MM.1S (cell line): ENCODE results near the gene PARP11.

Source experiments
- DNase-seq: peaks from one replicate; pipeline ENCODE4 v3.0.0-alpha.2; 2015
- H2AFZ ChIP-seq: fragments of 300-600 bp; sonication (generic); 2 replicates; pipeline ENCODE4 v1.6.0; 2016; ENCODE audit warnings: antibody characterized with exemption, low read length
- H3F3A ChIP-seq: fragments of 300-600 bp; sonication (generic); 2 replicates; pipeline ENCODE4 v1.6.1; 2016; ENCODE audit warnings: mild to moderate bottlenecking, antibody characterized with exemption, low read length, moderate library complexity, mixed read lengths; ENCODE audit not compliant: insufficient read depth
- H3K27ac ChIP-seq: fragments of 300-600 bp; sonication (generic); 2 replicates; pipeline ENCODE4 v1.5.1; 2016; ENCODE audit warnings: mild to moderate bottlenecking, low read length
- H3K27me3 ChIP-seq: fragments of 300-600 bp; sonication (generic); replicated peaks from 2 replicates; pipeline ENCODE4 v1.6.0; 2016; ENCODE audit warnings: low read length; ENCODE audit not compliant: insufficient read depth
- H3K36me3 ChIP-seq: fragments of 300-600 bp; sonication (generic); replicated peaks from 2 replicates; pipeline ENCODE4 v1.6.1; 2016; ENCODE audit warnings: mild to moderate bottlenecking, low read length, mixed read lengths; ENCODE audit not compliant: insufficient read depth
- H3K4me1 ChIP-seq: fragments of 300-600 bp; sonication (generic); 2 replicates; pipeline ENCODE4 v1.6.1; 2016; ENCODE audit warnings: low read length, mixed read lengths
- H3K4me2 ChIP-seq: fragments of 300-600 bp; sonication (generic); 2 replicates; pipeline ENCODE4 v1.6.0; 2016; ENCODE audit warnings: low read depth, low read length
- H3K4me3 ChIP-seq: fragments of 300-600 bp; sonication (generic); 2 replicates; pipeline ENCODE4 v1.5.1; 2016; ENCODE audit warnings: low read length, mixed read lengths
- H3K79me2 ChIP-seq: fragments of 300-600 bp; sonication (generic); 2 replicates; pipeline ENCODE4 v1.6.1; 2016; ENCODE audit warnings: mixed run types, low read length, mixed read lengths
- H3K9ac ChIP-seq: fragments of 300-600 bp; sonication (generic); 2 replicates; pipeline ENCODE4 v1.6.1; 2016; ENCODE audit warnings: low read length, mixed read lengths
- H3K9me2 ChIP-seq: fragments of 300-600 bp; sonication (generic); replicated peaks from 2 replicates; pipeline ENCODE4 v1.6.1; 2016; ENCODE audit warnings: mild to moderate bottlenecking, low read length, mixed read lengths; ENCODE audit not compliant: insufficient read depth
- H3K9me3 ChIP-seq: fragments of 300-600 bp; sonication (generic); replicated peaks from 2 replicates; pipeline ENCODE4 v1.6.1; 2016; ENCODE audit warnings: mild to moderate bottlenecking, low read length, mixed read lengths; ENCODE audit not compliant: insufficient read depth
- H4K20me1 ChIP-seq: fragments of 300-600 bp; sonication (generic); 2 replicates; pipeline ENCODE4 v1.6.1; 2016; ENCODE audit warnings: mild to moderate bottlenecking, low read length, moderate library complexity, mixed read lengths; ENCODE audit not compliant: insufficient read depth
- EZH2 ChIP-seq: fragments of 300-600 bp; sonication (generic); optimal IDR thresholded peaks from 2 replicates; pipeline ENCODE3; 2017; ENCODE audit warnings: low read depth, mild to moderate bottlenecking, antibody characterized with exemption, low read length, mixed read lengths
- EZH2phosphoT487 ChIP-seq: fragments of 300-600 bp; sonication (generic); IDR thresholded peaks from 2 replicates; pipeline ENCODE4 v1.6.1; 2018; ENCODE audit warnings: antibody characterized with exemption, low read length
- TF ChIP-seq, protein P1 (sequence below): fragments of 300-600 bp; sonication (generic); IDR thresholded peaks from 2 replicates; pipeline ENCODE4 v1.5.1; 2016; ENCODE audit warnings: antibody characterized with exemption, low read length, mixed read lengths

The PARP11 gene

DNA sequence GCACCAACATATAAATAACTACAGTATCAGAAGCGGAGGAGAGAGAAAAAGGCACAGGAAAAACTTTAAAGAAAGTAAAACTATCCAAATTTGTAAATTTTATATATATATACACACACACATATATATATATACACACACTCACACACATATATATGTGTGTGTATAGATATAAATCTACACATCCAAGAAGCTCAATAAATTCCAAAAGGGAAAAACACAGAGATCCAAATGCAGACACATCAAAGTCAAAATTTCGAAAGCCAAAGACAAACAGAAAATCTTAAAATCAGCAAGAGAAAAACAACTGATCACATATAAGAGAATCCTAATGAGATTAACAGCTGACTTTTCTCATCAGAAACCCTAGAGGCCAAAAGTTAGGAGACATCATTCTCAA is 37.3 kb downstream of the PARP11 start:
- no peak for DNase-seq
- H3F3A ChIP-seq = no peaks in the 10 kb centered on the region
- no peak overlapping the region for H3K9ac ChIP-seq
- H3K27ac ChIP-seq = no peak overlapping the region
- no peaks in the 10 kb centered on the region for H4K20me1 ChIP-seq
- H2AFZ ChIP-seq = no peak overlapping the region
- H3K36me3 ChIP-seq = no peaks in the 10 kb centered on the region
- no peaks in the 10 kb centered on the region for H3K79me2 ChIP-seq
- H3K4me3 ChIP-seq = no peak overlapping the region
- no peaks in the 10 kb centered on the region for H3K9me3 ChIP-seq
- H3K9me2 ChIP-seq = no peaks in the 10 kb centered on the region
- H3K4me1 ChIP-seq = no peaks in the 10 kb centered on the region
- no peaks in the 10 kb centered on the region for H3K27me3 ChIP-seq
- no peak overlapping the region for H3K4me2 ChIP-seq
- TF ChIP-seq EZH2phosphoT487 = no peak
- TF ChIP-seq EZH2 = no peak
- TF ChIP-seq, protein P1, sequence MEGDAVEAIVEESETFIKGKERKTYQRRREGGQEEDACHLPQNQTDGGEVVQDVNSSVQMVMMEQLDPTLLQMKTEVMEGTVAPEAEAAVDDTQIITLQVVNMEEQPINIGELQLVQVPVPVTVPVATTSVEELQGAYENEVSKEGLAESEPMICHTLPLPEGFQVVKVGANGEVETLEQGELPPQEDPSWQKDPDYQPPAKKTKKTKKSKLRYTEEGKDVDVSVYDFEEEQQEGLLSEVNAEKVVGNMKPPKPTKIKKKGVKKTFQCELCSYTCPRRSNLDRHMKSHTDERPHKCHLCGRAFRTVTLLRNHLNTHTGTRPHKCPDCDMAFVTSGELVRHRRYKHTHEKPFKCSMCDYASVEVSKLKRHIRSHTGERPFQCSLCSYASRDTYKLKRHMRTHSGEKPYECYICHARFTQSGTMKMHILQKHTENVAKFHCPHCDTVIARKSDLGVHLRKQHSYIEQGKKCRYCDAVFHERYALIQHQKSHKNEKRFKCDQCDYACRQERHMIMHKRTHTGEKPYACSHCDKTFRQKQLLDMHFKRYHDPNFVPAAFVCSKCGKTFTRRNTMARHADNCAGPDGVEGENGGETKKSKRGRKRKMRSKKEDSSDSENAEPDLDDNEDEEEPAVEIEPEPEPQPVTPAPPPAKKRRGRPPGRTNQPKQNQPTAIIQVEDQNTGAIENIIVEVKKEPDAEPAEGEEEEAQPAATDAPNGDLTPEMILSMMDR = no peak

DNA sequence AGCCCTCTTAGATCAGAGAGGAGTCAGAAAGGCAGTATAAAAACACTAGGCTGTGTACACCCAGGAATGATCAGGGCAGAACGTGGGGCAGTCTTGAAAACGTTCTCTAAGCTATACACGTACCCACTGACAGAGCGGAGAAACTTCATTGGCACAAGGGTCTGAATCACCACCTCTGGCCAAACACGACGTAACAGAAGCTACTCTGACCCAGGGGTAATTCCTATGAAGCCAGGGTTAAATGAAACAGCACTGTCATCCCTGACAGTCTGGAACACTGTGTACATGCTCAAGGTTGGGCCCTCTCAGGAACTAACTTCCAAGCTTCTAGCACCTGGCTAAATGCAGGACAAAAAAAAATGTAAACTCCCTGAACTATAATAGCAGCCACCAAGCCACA is 38.4 kb downstream of the PARP11 start:
- no peak for DNase-seq
- Histone ChIP-seq H3K27me3 (no peaks in the 10 kb centered on the region), H3K9me3 (no peaks in the 10 kb centered on the region), H3K79me2 (no peaks in the 10 kb centered on the region), H3K4me2 (no peak overlapping the region), H3K36me3 (no peaks in the 10 kb centered on the region), H3K4me3 (no peak overlapping the region), H4K20me1 (no peaks in the 10 kb centered on the region), H3F3A (no peaks in the 10 kb centered on the region), H2AFZ (no peak overlapping the region), H3K9me2 (no peaks in the 10 kb centered on the region), H3K9ac (no peak overlapping the region), H3K27ac (no peak overlapping the region), H3K4me1 (no peaks in the 10 kb centered on the region)
- TF ChIP-seq, protein P1 = no peak
- TF ChIP-seq EZH2 (no peak), EZH2phosphoT487 (no peak)

DNA sequence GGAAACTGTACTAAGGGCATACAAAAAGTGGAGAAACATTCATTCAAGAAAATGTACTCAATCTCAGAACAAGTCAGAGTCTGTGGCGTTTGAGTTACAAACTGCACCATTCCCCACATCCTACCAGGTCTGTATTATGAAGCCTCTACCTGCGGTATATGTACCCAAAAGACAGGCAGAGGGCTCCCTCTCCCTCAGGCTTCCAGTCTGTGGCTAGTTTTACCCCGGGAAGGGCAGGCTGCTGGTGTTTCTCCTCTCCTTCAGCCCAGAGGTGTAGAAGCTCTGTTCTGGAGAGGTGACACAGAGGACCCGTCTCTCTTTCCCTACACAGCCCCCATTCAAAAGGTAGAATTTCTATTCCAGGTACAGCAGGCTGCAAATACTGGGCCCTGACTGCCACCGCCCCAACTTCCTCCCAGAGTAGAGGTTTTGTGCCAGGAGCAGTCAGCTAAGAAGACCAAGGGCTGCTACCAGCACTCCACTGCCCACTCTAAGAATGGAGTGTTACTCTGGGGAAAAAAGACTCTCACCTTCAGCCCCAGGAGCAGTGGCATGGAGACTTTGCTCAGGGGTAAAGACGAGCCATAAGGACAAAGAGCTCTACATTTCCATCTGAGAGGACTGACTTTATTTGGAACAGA is 39.4 kb downstream of the PARP11 start:
- H4K20me1 ChIP-seq = no peaks in the 10 kb centered on the region
- TF ChIP-seq EZH2 = no peak
- H3K27me3 ChIP-seq = no peaks in the 10 kb centered on the region
- H3K9ac ChIP-seq = no peak overlapping the region
- H3K4me3 ChIP-seq = no peak overlapping the region
- no peak overlapping the region for H3K4me2 ChIP-seq
- no peaks in the 10 kb centered on the region for H3K9me3 ChIP-seq
- no peaks in the 10 kb centered on the region for H3F3A ChIP-seq
- H3K27ac ChIP-seq = no peak overlapping the region
- H3K4me1 ChIP-seq = no peaks in the 10 kb centered on the region
- no peaks in the 10 kb centered on the region for H3K79me2 ChIP-seq
- no peaks in the 10 kb centered on the region for H3K36me3 ChIP-seq
- DNase-seq = no peak
- no peak overlapping the region for H2AFZ ChIP-seq
- H3K9me2 ChIP-seq = no peaks in the 10 kb centered on the region

DNA sequence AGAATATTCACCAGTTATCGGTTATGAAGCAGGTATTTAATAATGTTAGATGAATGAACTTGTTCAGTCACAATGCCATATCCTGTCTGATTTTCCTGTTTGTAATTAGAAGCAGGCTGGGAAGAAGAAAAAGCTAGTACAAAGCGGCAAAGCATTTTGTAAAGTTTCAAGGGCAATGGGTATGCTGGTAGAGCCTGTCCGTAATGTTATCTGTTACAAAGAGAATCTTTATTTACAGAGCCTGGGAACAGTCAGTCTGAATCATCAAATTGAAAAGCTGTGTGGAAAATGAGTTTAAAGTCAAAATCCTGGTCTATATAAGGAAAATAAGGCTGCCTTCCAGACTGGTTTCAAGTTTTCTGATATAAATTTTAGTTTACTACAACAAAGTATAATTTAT is 40.5 kb downstream of the PARP11 start:
- Histone ChIP-seq H3K4me2 (no peak overlapping the region), H3F3A (no peaks in the 10 kb centered on the region), H3K79me2 (no peaks in the 10 kb centered on the region), H3K4me1 (no peaks in the 10 kb centered on the region), H4K20me1 (no peaks in the 10 kb centered on the region), H3K27me3 (no peaks in the 10 kb centered on the region), H2AFZ (no peak overlapping the region), H3K9ac (no peak overlapping the region), H3K9me3 (no peaks in the 10 kb centered on the region), H3K27ac (no peak overlapping the region), H3K36me3 (no peaks in the 10 kb centered on the region), H3K4me3 (no peak overlapping the region), H3K9me2 (no peaks in the 10 kb centered on the region)
- DNase-seq = no peak
- TF ChIP-seq, protein P1 = no peak
- TF ChIP-seq EZH2phosphoT487 (no peak), EZH2 (no peak)
